Measurements from ENCODE around the gene WDR90.

The WDR90 gene

DNA sequence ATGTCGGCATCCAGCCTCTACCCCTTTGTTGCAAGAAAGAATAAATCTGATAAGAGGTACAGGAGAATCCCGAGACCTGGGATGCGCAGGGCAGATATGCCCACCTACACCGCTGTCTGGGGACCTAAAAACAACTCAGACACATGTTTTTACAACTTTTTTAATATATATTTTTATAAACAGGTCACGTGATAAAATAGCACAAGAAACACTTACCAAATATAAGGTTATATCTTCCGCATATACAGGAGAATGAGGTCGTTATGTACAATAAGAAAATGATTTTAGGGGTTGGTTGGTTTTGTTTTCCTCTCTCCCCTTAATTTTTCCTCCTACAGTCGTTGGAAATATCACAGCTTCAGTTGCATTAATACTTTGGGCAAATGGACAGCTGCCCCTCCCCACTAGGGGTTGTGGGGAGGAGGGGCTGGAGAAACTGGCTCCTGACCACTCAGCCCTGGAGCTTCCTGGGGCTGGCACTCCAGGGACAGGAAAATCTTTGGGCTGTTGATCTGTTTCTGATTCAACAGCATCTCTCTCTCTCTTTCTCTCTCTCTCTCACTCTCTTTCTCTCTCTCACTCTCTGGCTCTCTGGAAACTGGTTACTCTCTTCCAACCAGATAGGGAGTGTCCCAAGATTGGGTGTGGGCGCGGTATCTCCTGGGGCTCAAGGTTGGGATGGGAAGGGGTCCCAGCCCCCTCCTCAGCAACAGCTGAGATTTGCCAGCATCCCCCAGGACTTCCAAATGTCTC is 43.4 kb downstream of the WDR90 start:
- DNase-seq, result no peak

DNA sequence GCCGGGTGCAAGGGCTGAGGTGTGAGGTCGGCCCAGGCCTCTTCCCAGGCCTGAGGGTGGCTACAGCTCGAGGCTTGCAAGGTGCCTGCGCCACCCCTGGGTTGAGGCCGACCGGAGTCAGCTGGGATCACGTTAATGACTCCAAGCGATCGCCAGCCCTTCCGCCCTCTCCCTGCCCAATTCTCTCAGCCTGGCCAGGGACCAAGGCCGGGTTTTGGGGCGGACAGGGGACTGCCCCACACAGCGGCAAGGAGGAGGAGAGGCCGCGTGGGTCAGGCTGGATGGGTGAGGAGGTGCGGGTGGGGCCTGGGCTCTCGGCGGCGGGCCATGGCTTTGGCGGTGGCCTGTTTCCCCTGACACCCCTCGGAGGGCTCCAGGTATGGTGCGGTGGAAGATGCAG is 44.2 kb downstream of the WDR90 start:
- no peak for DNase-seq

DNA sequence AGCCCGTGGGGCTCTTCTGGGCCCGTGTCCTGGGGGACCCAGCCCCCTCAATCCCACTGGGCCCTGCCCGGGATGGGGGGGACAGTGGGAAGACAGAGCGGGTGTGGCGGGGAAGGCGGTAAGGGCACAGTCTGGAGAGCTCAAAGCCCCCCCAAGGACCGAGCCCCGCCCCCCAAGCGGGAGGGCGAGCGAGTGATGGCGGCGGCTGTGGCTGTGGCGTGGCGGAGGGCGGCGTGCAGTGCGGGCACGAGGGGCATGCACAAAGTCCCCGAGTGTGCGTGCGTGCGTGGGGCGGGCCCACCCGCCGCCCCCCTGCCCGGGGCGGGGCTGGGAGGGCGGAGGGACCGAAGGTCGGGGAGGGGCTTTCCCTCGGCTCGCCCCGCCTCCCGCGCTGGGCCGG is 44.6 kb downstream of the WDR90 start:
- no peak for DNase-seq

DNA sequence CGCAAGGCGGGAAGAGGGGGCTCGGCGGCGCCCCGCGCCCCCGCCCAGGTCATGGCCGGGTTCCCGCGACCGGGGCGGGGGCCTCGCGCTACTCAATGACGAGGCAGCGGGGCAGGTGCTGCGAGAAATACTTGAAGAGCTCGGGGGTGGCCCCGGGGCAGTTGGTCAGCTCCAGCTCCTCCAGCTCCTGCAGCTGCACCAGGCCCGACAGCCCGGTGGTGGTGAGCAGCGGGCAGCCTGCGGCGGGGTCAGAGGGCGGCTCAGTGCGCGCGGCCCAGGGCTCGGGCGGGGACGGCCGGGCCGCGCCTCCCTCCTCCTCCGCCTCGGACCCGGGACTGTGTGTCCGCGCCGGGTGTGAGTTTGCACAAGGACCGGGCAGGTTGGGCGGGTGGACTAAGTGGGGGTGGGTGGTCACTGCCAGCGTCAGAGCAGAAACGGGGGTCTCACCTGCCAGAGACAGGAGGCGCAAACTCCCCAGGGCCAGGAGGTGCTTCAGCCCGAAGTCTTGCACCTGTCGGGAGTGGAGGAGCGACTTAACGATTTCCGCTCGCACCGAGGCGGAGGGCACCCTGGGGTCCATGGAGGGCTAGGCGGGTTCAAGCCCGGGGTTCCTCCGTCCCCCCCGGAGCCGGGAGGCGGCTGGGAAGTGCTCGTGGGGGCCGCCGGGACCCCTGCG is 45.2 kb downstream of the WDR90 start:
- DNase-seq, result no peak

DNA sequence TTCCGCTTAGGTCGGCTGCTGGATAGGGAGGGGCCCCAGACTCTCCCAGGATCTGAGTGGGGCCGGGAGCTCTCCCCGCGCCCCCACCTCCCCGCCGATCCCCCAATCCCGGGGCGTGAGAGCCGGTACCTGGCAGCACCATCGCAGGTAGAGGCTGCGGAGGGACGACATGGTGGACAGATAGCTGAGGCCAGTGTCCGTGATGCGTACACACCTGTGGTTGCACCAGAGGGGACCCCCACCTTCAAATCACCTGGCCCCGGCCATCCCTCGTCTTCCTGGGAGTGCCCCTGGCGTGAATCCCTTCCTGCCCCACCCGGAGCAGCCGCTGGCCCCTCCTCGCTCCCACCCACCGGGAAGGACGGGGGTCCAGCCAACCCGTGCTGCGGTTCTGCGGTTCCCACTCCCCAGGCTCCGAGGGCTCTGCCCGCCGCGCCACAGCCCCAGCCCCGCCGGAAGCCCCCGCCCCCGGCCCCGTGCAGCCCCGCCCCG is 45.7 kb downstream of the WDR90 start:
- no peak for DNase-seq

DNA sequence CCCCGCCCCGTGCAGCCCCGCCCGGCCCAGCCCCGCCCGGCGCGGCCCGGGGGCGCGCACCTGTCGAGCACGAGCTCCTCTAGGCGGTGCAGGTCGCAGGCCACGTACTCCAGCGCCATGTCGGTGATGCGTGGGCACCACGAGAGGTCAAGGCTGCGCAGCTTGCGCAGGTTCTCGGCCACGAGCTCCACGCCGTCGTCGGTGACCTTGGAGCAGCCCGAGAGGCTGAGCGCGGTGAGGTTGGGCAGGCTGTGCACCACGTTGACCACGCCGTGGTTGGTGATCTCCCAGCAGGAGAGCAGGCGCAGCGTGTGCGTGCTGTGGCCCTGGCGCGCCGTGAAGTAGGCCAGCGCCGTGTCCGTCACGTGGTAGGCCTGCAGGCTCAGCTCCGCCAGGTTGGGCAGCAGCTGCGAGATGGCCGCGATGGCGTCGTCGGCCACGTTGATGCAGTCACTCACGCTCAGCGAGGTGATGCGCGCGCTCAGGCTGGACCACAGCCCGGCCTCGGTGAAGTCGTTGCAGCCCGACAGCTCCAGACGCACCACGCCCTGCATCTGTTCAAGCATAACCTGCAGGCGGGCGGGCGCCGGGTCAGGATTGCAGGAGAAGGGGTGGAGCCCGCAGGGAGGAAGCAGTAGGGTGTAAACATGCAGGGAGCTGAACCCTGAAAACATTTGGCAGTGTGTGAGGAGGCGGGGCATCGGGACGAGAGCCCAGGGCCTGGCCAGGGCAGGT is 46.4 kb downstream of the WDR90 start:
- DNase-seq, result peak; percentile 66

DNA sequence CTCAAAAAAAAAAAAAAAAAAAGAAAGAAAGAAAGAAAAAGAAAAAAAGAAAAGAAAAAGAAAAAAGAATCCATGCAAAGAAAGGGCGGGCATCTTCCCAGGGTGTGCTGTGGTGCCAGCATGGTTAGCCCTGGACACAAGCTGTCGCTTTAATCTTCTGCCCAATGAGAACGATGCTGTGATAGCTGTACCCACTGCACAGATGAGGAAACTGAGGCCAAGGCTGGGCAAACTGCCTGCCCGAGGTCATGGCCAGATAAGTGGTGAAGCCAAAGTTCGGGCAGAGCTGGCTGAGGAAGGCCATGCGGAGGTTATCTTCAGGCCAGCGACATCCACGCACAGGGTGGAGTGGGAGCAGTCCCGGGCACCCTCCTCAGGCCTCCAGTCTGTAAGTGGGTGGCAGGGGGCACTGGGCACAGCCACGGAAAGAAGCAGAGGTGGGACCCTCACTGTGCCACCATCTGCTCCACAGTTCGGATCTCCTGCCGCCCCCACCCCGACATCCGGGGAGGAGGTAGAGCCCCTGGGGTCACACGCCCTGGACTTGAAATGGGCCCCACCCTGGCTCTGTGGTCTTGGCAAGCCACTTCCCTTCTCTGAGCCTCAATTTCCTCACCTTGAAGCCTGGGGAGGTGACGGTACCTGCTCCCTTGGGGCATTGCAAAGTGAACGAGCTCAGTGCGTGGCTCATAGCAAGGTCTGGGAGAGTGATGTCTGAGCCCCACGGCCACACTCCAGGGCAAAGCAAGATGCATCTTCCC is 49.9 kb downstream of the WDR90 start:
- DNase-seq, result no peak

DNA sequence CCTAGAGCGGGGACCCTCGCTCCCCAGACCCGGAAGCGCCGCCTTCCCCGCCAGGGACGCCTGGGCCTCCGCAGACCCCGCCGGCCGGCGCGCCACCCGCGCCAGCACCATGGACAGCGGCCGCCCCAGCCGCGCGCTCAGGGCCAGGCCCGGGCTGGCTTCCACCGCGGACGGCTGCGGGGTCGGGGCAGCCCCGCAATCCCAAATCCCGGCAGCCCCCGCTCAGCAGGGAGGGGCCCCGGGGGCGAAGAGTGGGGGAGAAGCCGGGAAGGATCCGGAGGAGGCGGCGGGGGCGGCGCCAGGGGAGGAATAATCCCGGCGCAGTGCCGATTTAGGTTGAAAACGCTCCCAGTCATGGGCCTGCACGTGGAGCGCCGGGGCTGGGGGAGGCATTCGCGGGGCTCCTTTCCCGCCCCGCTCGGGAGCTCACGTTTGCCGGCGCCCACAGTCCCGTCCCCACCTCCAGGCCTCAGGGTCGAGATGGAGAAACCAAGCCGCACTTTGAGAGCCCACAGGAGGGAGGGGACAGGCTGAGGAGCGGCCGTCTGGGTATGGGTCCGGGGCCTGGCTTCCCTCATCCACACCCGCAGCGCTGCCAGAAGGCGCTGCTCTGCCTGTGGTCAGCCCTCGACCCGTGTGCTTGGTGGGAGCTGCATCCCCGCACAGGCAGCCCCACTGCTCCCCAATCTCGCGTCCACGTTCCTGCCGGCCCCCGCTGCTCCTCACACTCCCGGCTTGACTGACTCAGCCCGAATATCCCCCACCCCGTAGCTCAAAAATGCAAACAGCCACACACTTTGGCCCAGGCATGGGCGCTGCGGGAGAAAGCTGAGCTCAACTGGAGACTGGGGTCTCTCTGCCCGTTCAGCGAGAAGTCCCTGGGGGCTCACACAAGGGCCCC is 51.8 kb downstream of the WDR90 start:
- peak; percentile 53 for DNase-seq

DNA sequence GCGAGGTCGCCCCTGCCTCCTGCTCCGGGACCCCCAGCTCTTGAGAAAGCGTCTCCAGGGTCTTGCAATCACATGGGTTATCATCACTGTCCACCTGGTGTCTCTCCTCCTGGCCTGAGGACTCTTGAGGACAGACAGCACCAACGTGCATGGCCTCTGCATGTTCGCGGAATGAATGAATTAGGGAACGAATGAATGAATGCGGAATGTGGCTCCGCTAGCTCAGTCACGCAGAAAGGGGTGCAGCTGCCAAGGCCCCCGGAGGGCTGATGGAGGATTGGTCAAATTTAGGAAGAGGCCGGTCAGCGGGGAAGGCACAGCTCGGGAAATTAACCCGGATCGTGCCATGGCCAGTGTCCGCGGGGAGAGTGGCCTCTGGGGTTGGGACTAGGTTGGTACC is 53.2 kb downstream of the WDR90 start:
- DNase-seq, result no peak

DNA sequence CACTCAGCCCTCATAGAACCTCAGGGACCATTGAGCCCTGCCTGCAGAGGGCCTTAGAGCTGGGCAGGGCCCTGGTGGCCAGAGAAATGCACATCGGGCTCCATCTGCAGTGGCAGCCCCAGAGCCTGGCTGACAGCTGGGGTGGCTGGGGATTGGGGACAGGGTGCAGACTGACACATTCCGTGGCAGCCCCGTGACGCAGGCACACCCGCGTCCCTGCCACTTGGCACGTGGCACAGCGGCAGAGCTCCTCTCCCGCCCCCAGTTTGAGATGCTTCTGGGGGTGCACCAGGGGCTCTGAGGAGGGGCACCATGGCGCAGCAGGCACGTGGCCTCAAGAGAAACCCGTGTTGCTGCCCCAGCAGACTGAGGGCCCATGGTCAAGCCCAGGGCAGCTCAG is 54.2 kb downstream of the WDR90 start:
- DNase-seq, result no peak

DNA sequence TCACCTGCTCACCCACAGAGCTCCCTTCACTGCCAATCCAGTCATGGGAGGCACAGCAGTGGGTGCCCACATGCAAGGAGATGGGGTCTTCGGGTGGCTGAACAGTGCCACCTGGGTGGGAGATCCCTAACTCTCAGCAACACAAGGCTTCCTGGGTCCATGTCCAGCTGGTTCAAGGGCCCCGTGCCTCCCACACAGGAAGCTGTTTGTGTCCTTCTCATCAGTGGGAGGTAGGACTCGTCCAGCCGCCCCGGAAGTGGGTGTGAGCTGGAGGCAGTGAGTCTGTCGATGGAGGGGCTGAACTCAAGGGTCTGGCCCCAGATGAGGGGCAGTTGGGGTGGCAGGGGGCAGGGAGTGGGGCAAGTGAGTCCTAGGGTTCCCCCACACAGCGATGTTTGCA is 54.9 kb downstream of the WDR90 start:
- DNase-seq, result no peak

DNA sequence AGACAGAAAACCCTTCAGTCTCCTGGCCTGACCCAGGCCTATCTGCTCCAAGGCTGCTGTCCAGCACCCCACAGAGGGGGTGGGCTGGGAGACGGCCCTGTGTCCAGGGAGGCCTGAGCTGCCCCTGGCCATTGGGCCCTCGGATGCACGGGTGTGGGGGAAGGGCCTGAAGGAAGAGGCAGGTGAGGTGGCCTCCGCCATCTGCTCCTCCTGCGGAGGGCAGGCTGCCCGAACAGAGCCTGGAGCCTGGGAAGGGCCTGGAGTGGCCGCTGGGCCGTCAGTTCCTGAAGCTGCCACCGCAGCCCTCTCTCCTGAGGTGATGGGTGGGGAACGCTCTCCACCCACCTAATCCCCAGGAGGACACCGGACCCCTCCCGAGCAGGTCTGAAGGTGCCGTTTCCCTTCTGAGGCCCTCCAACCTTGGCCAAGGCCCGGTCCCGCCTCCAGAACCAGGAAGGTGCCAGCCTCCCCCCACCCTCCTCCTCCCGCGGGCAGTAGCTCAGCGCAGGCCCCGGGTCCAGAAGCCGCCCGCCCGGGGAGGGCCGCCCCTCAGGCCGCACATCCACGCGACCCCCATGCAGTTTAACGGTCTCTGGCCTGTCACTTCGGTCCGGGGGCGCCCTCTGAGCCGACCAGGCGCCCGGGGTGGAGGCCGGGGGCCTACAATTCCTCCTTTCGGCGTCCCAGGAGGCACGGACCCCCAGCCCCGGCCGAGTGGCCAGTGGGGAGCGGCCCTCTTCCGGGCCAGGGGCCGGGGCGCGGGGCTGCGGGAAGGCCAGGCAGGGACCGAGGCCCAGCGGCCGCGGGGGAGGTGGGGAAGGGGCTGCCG is 55.6 kb downstream of the WDR90 start:
- no peak for DNase-seq

DNA sequence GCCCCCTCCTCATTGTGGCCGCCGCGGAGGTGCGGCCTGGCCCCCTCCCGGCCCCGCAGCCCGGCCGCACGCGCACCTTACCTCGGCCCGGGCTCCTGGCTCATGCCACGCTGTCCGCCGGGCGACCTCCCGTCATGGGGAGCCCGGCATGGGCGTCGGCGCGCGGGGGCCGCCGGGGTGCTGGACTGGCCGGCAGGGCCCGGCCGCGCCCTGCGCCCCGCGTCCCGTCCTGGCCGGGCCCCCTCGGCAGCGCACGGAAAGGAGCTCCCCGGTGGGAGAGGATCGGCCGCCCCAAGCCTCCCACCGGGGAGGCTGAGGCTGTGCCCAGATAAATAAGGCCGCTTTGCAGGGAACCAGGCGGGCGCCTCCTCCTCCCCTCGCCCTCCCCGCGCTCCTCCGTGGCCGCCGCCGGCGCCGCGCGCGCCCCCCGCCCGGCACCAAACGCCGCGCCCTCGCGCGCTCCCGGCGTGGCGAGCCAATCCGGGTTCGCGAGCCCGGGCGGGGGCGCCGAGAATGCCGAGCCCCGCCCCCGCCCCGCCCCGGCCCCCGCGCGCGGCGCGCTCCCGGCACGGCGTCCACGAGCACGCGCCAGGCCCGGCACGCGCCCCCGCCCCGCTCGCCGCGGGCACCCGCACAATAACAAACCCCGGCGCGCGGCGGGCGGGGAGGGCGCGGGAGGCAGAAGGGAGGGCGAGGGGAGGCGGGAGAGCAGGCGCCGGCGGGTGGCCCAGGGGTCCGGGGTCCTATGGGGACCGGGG is 56.4 kb downstream of the WDR90 start, which contains the start of gene FBXL16:
Gene FBXL16 (minus strand): TSS at position 371 of the 758 bp plus-strand sequence. CDS start 8,396 bp downstream, outside the sequence.
- no peak for DNase-seq

DNA sequence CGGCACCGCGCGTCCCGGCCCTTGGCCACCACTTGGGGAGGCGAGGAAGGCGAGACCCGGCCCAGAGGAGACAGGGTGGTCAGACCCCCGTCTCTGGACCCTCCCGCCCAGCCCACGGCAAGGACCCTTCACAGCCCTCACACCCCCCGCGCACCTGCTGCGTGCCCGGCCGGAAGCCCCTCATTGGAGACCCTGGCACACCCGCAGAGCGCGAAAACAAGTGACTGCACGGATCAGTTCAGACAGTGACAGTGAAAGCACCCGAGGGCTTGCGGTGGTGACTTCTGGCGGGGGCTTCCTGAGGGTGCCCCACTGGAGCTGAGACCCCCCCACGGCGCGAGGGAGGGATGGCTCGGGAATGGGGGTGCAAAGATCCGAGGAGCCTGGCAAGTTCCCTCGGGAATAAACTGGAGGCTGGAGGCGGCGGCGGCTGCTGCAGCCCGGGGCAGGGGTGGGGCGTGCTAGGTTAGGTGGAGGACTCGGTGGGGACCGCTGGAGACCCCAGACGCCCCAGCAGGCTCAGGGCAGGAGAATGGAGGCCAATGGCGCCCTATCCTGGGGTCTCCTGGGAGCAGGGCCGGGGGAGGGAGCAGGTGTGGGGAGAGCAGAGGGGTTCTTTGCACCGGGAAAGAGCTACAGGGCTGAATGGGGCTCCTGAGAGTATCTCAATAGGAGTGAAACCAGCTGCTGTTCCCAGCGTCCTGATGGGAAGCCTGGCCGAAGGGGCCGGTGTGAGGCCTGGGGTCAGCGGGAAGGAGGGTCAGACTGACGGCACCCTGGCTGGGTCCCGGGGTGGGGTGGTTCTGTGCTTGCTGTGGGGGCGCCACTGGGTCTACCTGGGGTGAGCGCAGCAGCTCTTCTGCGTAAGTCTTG is 57.3 kb downstream of the WDR90 start:
- no peak for DNase-seq

DNA sequence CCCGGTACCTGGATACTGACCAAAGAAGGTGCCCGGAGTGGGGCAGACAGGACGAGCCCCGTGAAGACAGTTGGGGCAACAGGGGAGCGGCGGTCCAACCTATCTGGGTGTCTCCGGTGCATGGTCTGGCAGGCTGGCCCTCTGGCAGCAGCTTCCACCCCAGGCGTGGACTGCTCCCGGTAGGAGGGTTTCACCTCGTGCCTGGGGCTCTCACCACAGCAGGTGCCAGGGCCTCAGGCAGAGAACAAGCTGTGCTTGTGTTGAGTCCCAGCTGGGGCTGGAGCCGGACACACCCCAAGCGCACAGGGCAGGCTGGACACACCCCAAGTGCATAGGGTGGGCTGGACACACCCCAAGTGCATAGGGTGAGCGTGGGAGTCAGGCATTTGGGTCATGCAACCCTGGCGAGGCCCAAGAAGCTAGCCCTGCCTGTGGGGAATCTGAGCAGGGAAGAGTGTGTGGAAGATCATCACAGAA is 57.9 kb downstream of the WDR90 start:
- DNase-seq, result no peak

DNA sequence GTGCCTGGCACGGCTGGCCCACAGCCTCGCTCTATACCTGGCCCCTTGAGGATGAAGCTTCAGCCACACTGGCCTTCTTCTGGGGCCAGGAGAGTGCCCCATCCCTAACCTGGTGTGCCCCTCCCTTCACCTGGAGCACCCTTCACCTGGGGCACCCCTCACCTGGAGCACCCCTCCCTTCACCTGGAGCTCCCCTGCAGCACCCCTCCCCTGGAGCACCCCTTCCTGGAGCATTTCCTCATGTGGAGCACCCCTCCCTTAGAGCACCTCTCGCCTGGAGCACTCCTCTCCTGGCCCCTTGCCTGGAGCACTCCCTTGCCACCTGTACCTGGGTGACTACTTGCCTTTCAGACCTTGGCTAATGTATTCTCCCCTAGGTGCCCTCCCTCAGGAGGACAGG is 58.9 kb downstream of the WDR90 start:
- DNase-seq, result no peak

DNA sequence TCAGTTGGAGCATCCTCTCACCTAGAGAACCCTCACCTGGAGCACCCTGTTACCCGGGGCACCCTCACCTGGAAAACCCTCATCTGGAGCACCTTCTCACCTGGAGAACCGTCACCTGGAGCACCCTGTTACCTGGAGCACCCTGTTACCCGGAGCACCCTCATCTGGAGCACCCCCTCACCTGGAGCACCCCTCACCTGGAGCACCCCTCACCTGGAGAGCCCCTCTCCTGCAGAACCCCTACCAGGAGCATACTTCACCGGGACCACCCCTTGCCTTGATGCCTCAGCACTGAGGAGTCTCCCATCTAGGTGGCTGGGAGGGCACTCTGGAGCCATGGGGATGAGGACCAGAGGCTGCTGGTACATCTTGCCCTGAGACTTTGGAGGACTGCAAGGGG is 59.8 kb downstream of the WDR90 start:
- no peak for DNase-seq

DNA sequence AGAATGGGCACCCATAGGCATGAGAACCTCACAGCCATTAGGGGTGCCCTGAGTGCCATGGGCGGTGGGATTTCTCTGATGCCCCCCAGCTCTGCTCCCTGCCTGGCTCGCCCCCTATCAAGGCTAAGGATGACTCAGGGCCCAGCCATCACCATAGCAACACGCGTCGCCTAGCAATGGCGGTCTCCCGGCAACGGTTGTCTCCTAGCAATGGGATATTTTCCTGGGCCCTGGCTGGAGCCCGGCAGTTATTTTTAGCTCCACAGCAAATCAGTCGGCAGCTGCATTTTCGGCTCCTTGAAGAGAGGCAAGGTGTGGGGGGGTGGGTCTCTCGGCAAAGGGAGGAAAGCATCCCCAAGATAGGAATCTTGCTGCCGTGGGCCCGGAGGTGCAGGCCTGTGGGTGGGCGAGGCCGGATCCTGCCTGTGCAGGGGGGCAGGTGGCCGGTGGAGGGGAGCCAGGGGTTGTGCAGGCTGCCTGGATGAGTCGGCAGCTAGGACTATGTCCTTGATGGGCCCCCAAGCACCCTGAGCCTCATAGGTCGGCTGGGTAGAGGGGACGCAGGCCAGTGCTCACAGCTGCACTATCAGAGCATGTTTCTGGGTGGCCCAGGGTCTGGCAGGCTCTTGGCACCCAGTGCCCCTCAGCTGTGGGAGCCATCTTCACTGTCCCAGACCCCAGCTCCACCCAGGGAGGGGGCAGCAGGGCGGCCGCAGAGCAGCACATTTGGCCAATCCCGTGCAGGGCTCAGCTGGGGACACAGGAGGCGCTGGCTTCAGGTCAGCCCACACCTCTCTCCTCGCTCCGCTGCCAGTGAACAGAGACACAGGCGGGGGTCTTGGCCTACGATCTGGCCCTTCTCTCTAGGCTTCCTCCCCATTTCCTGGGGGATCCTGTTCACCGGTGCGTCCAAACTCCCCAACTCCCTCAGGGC is 60.7 kb downstream of the WDR90 start:
- DNase-seq, result no peak

Measured in stimulated activated CD4-positive, alpha-beta T cell treated with anti-CD3 and anti-CD28 coated beads, Interleukin-12 subunit alpha, Interleukin-12 subunit beta, amount 100 ng/mL, for 4 hours (primary cell).